Aorta (tissue), 5 donors: ENCODE results near the gene TSR2. TPM values are rescaled to one million over a fixed set of nuclear protein-coding genes. Genes with fewer than 3 reads are reported as not detected.

Experiments used
- ATAC-seq: fragments of 200-7000 bp; cut with Tn5 transposase; one replicate; pipeline ENCODE4 v1.9.1; 2022; ENCODE audit warnings: moderate library complexity; ENCODE audit not compliant: low FRiP score
- DNase-seq, 2 donors: peaks; one replicate each; pipeline ENCODE4 v3.0.0-alpha.2; 2020
- H3K27ac ChIP-seq, 2 donors: one replicate each; pipeline ENCODE4 v1.5.1; 2013; ENCODE audit warnings: low read length in 2 of 2, mild to moderate bottlenecking in 2 of 2, moderate library complexity in 2 of 2, control low read depth in 1 of 2, inconsistent platforms in 1 of 2, low read depth in 1 of 2
- H3K27me3 ChIP-seq, 2 donors: one replicate each; pipeline ENCODE4 v1.6.1; 2013; ENCODE audit warnings: control low read depth in 1 of 2, low read length in 1 of 2, mild to moderate bottlenecking in 1 of 2, moderate library complexity in 1 of 2; ENCODE audit not compliant: insufficient read depth in 2 of 2, control insufficient read depth in 1 of 2
- H3K36me3 ChIP-seq, 2 donors: one replicate each; pipeline ENCODE4 v1.6.1; 2013; ENCODE audit warnings: control low read depth in 1 of 2, low read length in 1 of 2, mild to moderate bottlenecking in 1 of 2; ENCODE audit not compliant: insufficient read depth in 2 of 2, control insufficient read depth in 1 of 2
- H3K4me1 ChIP-seq, 2 donors: one replicate each; pipeline ENCODE4 v1.6.1; 2013; ENCODE audit warnings: low read length in 2 of 2, control low read depth in 1 of 2, mild to moderate bottlenecking in 1 of 2, moderate library complexity in 1 of 2; ENCODE audit not compliant: insufficient read depth in 2 of 2, control insufficient read depth in 1 of 2
- H3K4me3 ChIP-seq, 2 donors: one replicate each; pipeline ENCODE4 v1.5.1; 2013; ENCODE audit warnings: low read length in 2 of 2, control low read depth in 1 of 2, mild to moderate bottlenecking in 1 of 2
- H3K9me3 ChIP-seq: one replicate; pipeline ENCODE4 v1.6.1; 2013; ENCODE audit warnings: mild to moderate bottlenecking, low read length; ENCODE audit not compliant: control insufficient read depth
- WGBS, 2 donors: extraction: QIAGEN DNeasy Blood & Tissue Kit; methylation state at CpG; one replicate each; pipeline ENCODE4 v1.1.7; 2013; 5-methylcytosine and 5-hydroxymethylcytosine counted together
- intact Hi-C, 2 donors: fragments of 100-400 bp; cut with DNase I; formaldehyde crosslinking; loops; one replicate each; pipeline versions ENCODE4 v1.14.2 to v1.15.0; 2022
- polyA plus RNA-seq, 2 donors: library from polyadenylated mRNA; stranded (reverse); fragments of 200-250 nt; gene quantifications; one replicate each; pipeline ENCODE4 v1.2.3, GENCODE V29; 2013
- total RNA-seq, 2 donors: library from RNA; stranded (reverse); fragmentation: NEBNext Ultra II Directional; extraction: Animal tissue kit (Norgen Biotek cat#: 25700); gene quantifications; one replicate each; pipeline ENCODE4 v1.2.1, GENCODE V29; 2021
- donor health status: healthy with polysubstance abuse.
- donor health status: Bipolar disorder and iron deficiency.
- donor health status: DM: no; HTN: no; CAD: no.
- donor health status: DM: no; HTN: no; CAD: no.
- donor health status: DM: yes; HTN: yes; CAD: no.

Gene TSR2
- total and polyA plus RNA-seq, 4 donors, result 39.5 to 101 (median 47.6) TPM

GRCh38 chrX:54422168-54422567 lies 18.0 kb upstream of the TSR2 start:
- Histone ChIP-seq H3K4me1 (no peaks in the 10 kb centered on the region), H3K27me3 (no peaks in the 10 kb centered on the region), H3K27ac (no peak overlapping the region), H3K4me3 (no peak overlapping the region), H3K9me3 (no peaks in the 10 kb centered on the region), H3K36me3 (no peaks in the 10 kb centered on the region)
- DNase-seq, result no peak
- whole genome bisulfite sequencing, 2 donors, result 78% methylated on average over 3 of the region's 3 CpGs
- ATAC-seq, result no peak
- intact Hi-C loops, result no loop called here

- ATAC-seq (no peak), DNase-seq (no peak)
- no peak overlapping the region for H3K27ac ChIP-seq
- no peaks in the 10 kb centered on the region for H3K36me3 ChIP-seq
- intact Hi-C loops, result no loop called here
- H3K27me3 ChIP-seq, result no peaks in the 10 kb centered on the region
- 40 to 41% methylated on average over 14 of the region's 14 CpGs for WGBS, 2 donors
- H3K4me1 ChIP-seq, result no peaks in the 10 kb centered on the region
- no peak overlapping the region for H3K4me3 ChIP-seq
- H3K9me3 ChIP-seq, result no peaks in the 10 kb centered on the region
Observed at GRCh38 chrX:54423161-54423888, 16.9 kb upstream of the TSR2 start.

GRCh38 chrX:54427837-54428424 lies 12.3 kb upstream of the TSR2 start:
- 46 to 78% methylated on average over 2 of the region's 2 CpGs for WGBS, 2 donors
- Histone ChIP-seq H3K4me3 (no peak overlapping the region), H3K9me3 (no peaks in the 10 kb centered on the region), H3K4me1 (no peaks in the 10 kb centered on the region), H3K27me3 (no peaks in the 10 kb centered on the region), H3K27ac (no peak overlapping the region), H3K36me3 (no peaks in the 10 kb centered on the region)
- intact Hi-C loops, result no loop called here
- ATAC-seq (no peak), DNase-seq (no peak)

- DNase-seq, result no peak
- Histone ChIP-seq H3K27ac (no peak overlapping the region), H3K36me3 (no peaks in the 10 kb centered on the region), H3K9me3 (no peaks in the 10 kb centered on the region), H3K4me1 (no peaks in the 10 kb centered on the region), H3K27me3 (no peaks in the 10 kb centered on the region), H3K4me3 (no peak overlapping the region)
- intact Hi-C loops, result no loop called here
- ATAC-seq, result no peak
Observed at GRCh38 chrX:54430519-54430918, 9.7 kb upstream of the TSR2 start.

GRCh38 chrX:54435121-54435520 lies 5.1 kb upstream of the TSR2 start:
- ATAC-seq, result no peak
- 49 to 83% methylated on average over 2 of the region's 2 CpGs for WGBS, 2 donors

GRCh38 chrX:54442790-54443189 lies 2.6 kb downstream of the TSR2 start:
- Histone ChIP-seq H3K36me3 (peaks cover 0 to 5% of the 10 kb centered on the region in 2 donors), H3K27ac (no peak overlapping the region), H3K27me3 (no peaks in the 10 kb centered on the region), H3K9me3 (no peaks in the 10 kb centered on the region), H3K4me1 (no peaks in the 10 kb centered on the region), H3K4me3 (no peak overlapping the region)
- intact Hi-C loops, result loop anchor here in 1 of 2 donors (10.0 kb wide), 2 partner anchors 92 to 398 kb away; partner anchors contain the start of genes GNL3L and PHF8
- DNase-seq, result no peak
- no peak for ATAC-seq

More at GRCh38 chrX:54435121-54435520, 5.1 kb upstream of the TSR2 start:
- H3K27me3 ChIP-seq, result no peaks in the 10 kb centered on the region
- H3K9me3 ChIP-seq, result no peaks in the 10 kb centered on the region
- H3K36me3 ChIP-seq, result no peaks in the 10 kb centered on the region
- H3K4me3 ChIP-seq, result no peak overlapping the region
- no peak for DNase-seq
- intact Hi-C loops, result no loop called here
- H3K4me1 ChIP-seq, result no peaks in the 10 kb centered on the region
- H3K27ac ChIP-seq, result no peak overlapping the region

GRCh38 chrX:54444752-54445151 lies 4.5 kb downstream of the TSR2 start:
- Histone ChIP-seq H3K27me3 (no peaks in the 10 kb centered on the region), H3K4me3 (no peak overlapping the region), H3K9me3 (no peaks in the 10 kb centered on the region), H3K36me3 (peaks cover 0 to 5% of the 10 kb centered on the region in 2 donors), H3K4me1 (no peaks in the 10 kb centered on the region), H3K27ac (no peak overlapping the region)
- DNase-seq (no peak), ATAC-seq (no peak)
- intact Hi-C loops, result loop anchor here in 1 of 2 donors (10.0 kb wide), 2 partner anchors 90 to 400 kb away; partner anchors contain the start of genes GNL3L and PHF8
- WGBS, 2 donors, result 70 to 75% methylated on average over 6 of the region's 6 CpGs

- intact Hi-C loops, result loop anchor here in 1 of 2 donors (10.0 kb wide), 2 partner anchors 89 to 401 kb away; partner anchors contain the start of genes GNL3L and PHF8
- H3K36me3 ChIP-seq, result peaks cover 0 to 5% of the 10 kb centered on the region in 2 donors
- no peaks in the 10 kb centered on the region for H3K4me1 ChIP-seq
- H3K4me3 ChIP-seq, result no peak overlapping the region
- H3K9me3 ChIP-seq, result no peaks in the 10 kb centered on the region
- DNase-seq, result no peak
- no peaks in the 10 kb centered on the region for H3K27me3 ChIP-seq
- 64 to 71% methylated on average over 17 of the region's 17 CpGs for WGBS, 2 donors
- ATAC-seq, result peak; percentile 17
- no peak overlapping the region for H3K27ac ChIP-seq
Observed at GRCh38 chrX:54446084-54446483, 5.9 kb downstream of the TSR2 start.

GRCh38 chrX:54447461-54447860 lies 7.3 kb downstream of the TSR2 start:
- Histone ChIP-seq H3K27me3 (no peaks in the 10 kb centered on the region), H3K4me3 (no peak overlapping the region), H3K27ac (no peak overlapping the region), H3K9me3 (no peaks in the 10 kb centered on the region), H3K4me1 (no peaks in the 10 kb centered on the region), H3K36me3 (peaks cover 0 to 5% of the 10 kb centered on the region in 2 donors)
- no peak for ATAC-seq
- intact Hi-C loops, result loop anchor here in 1 of 2 donors (10.0 kb wide), 2 partner anchors 87 to 403 kb away; partner anchors contain the start of genes GNL3L and PHF8
- WGBS, 2 donors, result 61 to 62% methylated on average over 5 of the region's 5 CpGs
- DNase-seq, result no peak
